K562 (cell line): ENCODE results near the gene PRKCQ. TPM values are rescaled to one million over a fixed set of nuclear protein-coding genes. Genes with fewer than 3 reads are reported as not detected.
A peak's percentile ranks its signal among the peaks of the same experiment; 100 is the strongest.

Source experiments
- BACH1 ChIP-seq: fragments of 200-800 bp; sonication (Bioruptor generic); IDR thresholded peaks from 2 replicates; pipeline ENCODE4 v1.6.1; 2016; ENCODE audit warnings: missing genetic modification characterization, missing compliant biosample characterization
- BHLHE40 ChIP-seq: IDR thresholded peaks from 2 replicates; pipeline ENCODE4 v1.6.1; 2011; ENCODE audit warnings: low read length, improper control_type of control experiment
- CREB3L1 ChIP-seq: fragments of 450-650 bp; IDR thresholded peaks from 2 replicates; pipeline ENCODE4 v1.6.1; 2014; ENCODE audit warnings: low read depth, mild to moderate bottlenecking, moderate library complexity, borderline replicate concordance
- E2F8 ChIP-seq: fragments of 450-650 bp; IDR thresholded peaks from 2 replicates; pipeline ENCODE4 v1.7.1; 2018; ENCODE audit warnings: mild to moderate bottlenecking, low read depth; ENCODE audit not compliant: partially characterized antibody
- FOS ChIP-seq: IDR thresholded peaks from 3 replicates; pipeline ENCODE4 v1.6.1; 2011; ENCODE audit not compliant: insufficient read length; ENCODE audit errors: extremely low read depth
- MCM2 ChIP-seq: fragments of 450-650 bp; IDR thresholded peaks from 2 replicates; pipeline ENCODE4 v1.6.1; 2017; ENCODE audit warnings: low read depth, mild to moderate bottlenecking
- MCM7 ChIP-seq, 2 experiments: fragments of 450-650 bp; IDR thresholded peaks; 2 replicates each; pipeline ENCODE4 v1.6.1; 2016 to 2018
- MYNN ChIP-seq, 2 experiments: sonication (generic); formaldehyde crosslinking in 1 of 2; IDR thresholded peaks; 2 replicates each; pipeline versions ENCODE4 v1.5.0 to v1.6.1; 2016 to 2020; ENCODE audit warnings: antibody characterized with exemption in 1 of 2, missing genetic modification reagents in 1 of 2
- NUFIP1 ChIP-seq: fragments of 450-650 bp; IDR thresholded peaks from 2 replicates; pipeline ENCODE4 v1.6.1; 2018; ENCODE audit not compliant: partially characterized antibody
- PHF20 ChIP-seq: fragments of 450-650 bp; IDR thresholded peaks from 2 replicates; pipeline ENCODE4 v1.6.1; 2018; ENCODE audit not compliant: partially characterized antibody
- RBM22 ChIP-seq: fragments of 200-400 bp; formaldehyde crosslinking; IDR thresholded peaks from 2 replicates; pipeline ENCODE4 v1.6.1; 2018; ENCODE audit warnings: low read length, low read depth; ENCODE audit not compliant: poor library complexity, severe bottlenecking
- SIRT6 ChIP-seq: IDR thresholded peaks from one replicate; pipeline ENCODE4 v1.6.1; 2012; ENCODE audit warnings: low read depth, mild to moderate bottlenecking, control low read depth, inconsistent platforms, low read length, moderate library complexity
- SNRNP70 ChIP-seq: fragments of 200-400 bp; formaldehyde crosslinking; optimal IDR thresholded peaks from 2 replicates; pipeline ENCODE3; 2017; ENCODE audit warnings: low read depth, low read length
- SP1 ChIP-seq: sonication (generic); formaldehyde crosslinking; IDR thresholded peaks from 2 replicates; pipeline ENCODE4 v1.8.1; 2022; ENCODE audit warnings: mild to moderate bottlenecking, missing genetic modification reagents
- SREBF1 ChIP-seq: fragments of 150-350 bp; IDR thresholded peaks from 2 replicates; pipeline ENCODE4 v1.6.1; 2014; ENCODE audit warnings: antibody characterized with exemption, low read depth, low read length, borderline replicate concordance
- U2AF2 ChIP-seq: fragments of 200-400 bp; formaldehyde crosslinking; optimal IDR thresholded peaks from 2 replicates; pipeline ENCODE3; 2017; ENCODE audit warnings: low read depth, mild to moderate bottlenecking, low read length
- XRCC4 ChIP-seq: IDR thresholded peaks from one replicate; pipeline ENCODE4 v1.6.1; 2011; ENCODE audit not compliant: insufficient read depth, insufficient read length; ENCODE audit errors: extremely low read depth
- ZBTB1 ChIP-seq: sonication (generic); formaldehyde crosslinking; IDR thresholded peaks from 2 replicates; pipeline ENCODE4 v1.8.1; 2023; ENCODE audit warnings: missing genetic modification reagents, low read depth, mild to moderate bottlenecking, borderline replicate concordance
- ZMIZ1 ChIP-seq, 2 experiments: fragments of 150-350 bp in 1 of 2; IDR thresholded peaks; 2 replicates each; pipeline ENCODE4 v1.6.1; 2012 to 2016; ENCODE audit warnings: low read depth in 2 of 2, low read length in 2 of 2, mild to moderate bottlenecking in 1 of 2, moderate library complexity in 1 of 2
- ZNF146 ChIP-seq: IDR thresholded peaks from one replicate; pipeline ENCODE4 v1.6.1; 2018; ENCODE audit warnings: missing compliant biosample characterization; ENCODE audit not compliant: unreplicated experiment
- ZNF263 ChIP-seq: sonication (generic); formaldehyde crosslinking; IDR thresholded peaks from 2 replicates; pipeline ENCODE4 v1.8.0; 2022; ENCODE audit warnings: mild to moderate bottlenecking, missing genetic modification reagents, borderline replicate concordance
- ZNF282 ChIP-seq: sonication (generic); formaldehyde crosslinking; IDR thresholded peaks from 2 replicates; pipeline ENCODE4 v1.8.1; 2023; ENCODE audit warnings: missing genetic modification reagents
- ZNF699 ChIP-seq: fragments of 250-450 bp; sonication (Bioruptor Pico); IDR thresholded peaks from 2 replicates; pipeline ENCODE4 v1.8.0; 2021; ENCODE audit warnings: mild to moderate bottlenecking, moderate library complexity; ENCODE audit not compliant: insufficient replicate concordance
- polyA plus RNA-seq, 8 experiments: library from polyadenylated mRNA; depleted of rRNA in 4 of 8; stranded (reverse) in 5 of 8; unstranded in 3 of 8; fragments of >200 nt; fragmentation: Nextera tagmentation in 2 of 8; fragmentation: Illumina TruSeq in 1 of 8; extraction: Ambion mirVana in 2 of 8; extraction: Trizol in 1 of 8; gene quantifications; 2 replicates each; pipeline versions ENCODE4 v1.2.1 to v1.2.3, GENCODE V29; 2011 to 2014; ENCODE audit warnings: inconsistent platforms in 1 of 8, missing spikeins in 1 of 8
- total RNA-seq, 7 experiments: library from RNA; depleted of rRNA in 6 of 7; stranded (reverse); fragments of >200 nt in 6 of 7; fragmentation: Illumina TruSeq in 2 of 7; extraction: Trizol in 2 of 7; gene quantifications; 2 replicates each; pipeline versions ENCODE4 v1.2.1 to v1.2.3, GENCODE V29; 2011 to 2021; ENCODE audit warnings: low replicate concordance in 1 of 7

The PRKCQ gene
- total and polyA plus RNA-seq, 9 of the 15 experiments (the other 6 are each of a cell fraction or from before 2014, with no cell fraction given), result 4.4 to 23.3 (median 14.6) TPM

GRCh38 chr10:6473430-6473829, 106.6 kb downstream of the PRKCQ start (continued):
- no peak for TF ChIP-seq XRCC4
- TF ChIP-seq NUFIP1, result no peak
- peak; percentile 22; the same call in 1 of the 2 replicates for TF ChIP-seq BHLHE40
- TF ChIP-seq ZNF699, result no peak
- no peak for TF ChIP-seq MCM2
- TF ChIP-seq ZNF282, result no peak
- peak in 1 of 2 experiments; percentile 89; a peak in 2 of 4 replicates for TF ChIP-seq ZMIZ1 (IDR thresholded peaks at IDR 0.05; ENCODE audit: low read depth in 2 of 2, low read length in 2 of 2)
- no peak for TF ChIP-seq ZNF263
- no peak for TF ChIP-seq PHF20
- no peak for TF ChIP-seq SIRT6
- TF ChIP-seq MCM7 (IDR thresholded peaks at IDR 0.05), result no peak
- TF ChIP-seq SNRNP70, result no peak
- 0 out of 2 replicates have a peak, but pooled peaks have one; percentile 49 for TF ChIP-seq MYNN (IDR thresholded peaks at IDR 0.05)
- TF ChIP-seq MYNN (CRISPR knock-in tag; IDR thresholded peaks at IDR 0.05), result no peak
- TF ChIP-seq CREB3L1, result no peak
- no peak for TF ChIP-seq U2AF2
- no peak for TF ChIP-seq FOS
- no peak for TF ChIP-seq E2F8
- no peak for TF ChIP-seq SREBF1
- no peak for TF ChIP-seq RBM22
- no peak for TF ChIP-seq BACH1 (tag)
- TF ChIP-seq ZNF146 (CRISPR knock-in tag), result no peak
- TF ChIP-seq ZBTB1, result no peak
- no peak for TF ChIP-seq SP1 (CRISPR knock-in tag)
